Esophagus squamous epithelium (tissue), 5 donors: ENCODE measurements around the gene PHLPP1. TPM values are rescaled to one million over a fixed set of nuclear protein-coding genes. Genes with fewer than 3 reads are reported as not detected.

Experiments
- DNase-seq: peaks from one replicate; lab custom pipeline; 2025; lab: John Stamatoyannopoulos, UW
- H3K27ac ChIP-seq, 4 donors: fragments of 200-600 bp; sonication (generic); one replicate each; pipeline ENCODE4 v1.5.1; 2016 to 2019; ENCODE audit warnings: mild to moderate bottlenecking in 1 of 4
- H3K27me3 ChIP-seq, 4 donors: fragments of 200-600 bp; sonication (generic); 1 replicate in 3 of 4; 2 replicates in 1 of 4; pipeline versions ENCODE4 v1.5.1 to v1.6.0; 2017 to 2021; ENCODE audit warnings: antibody characterized with exemption in 1 of 4
- H3K36me3 ChIP-seq, 3 donors: fragments of 200-600 bp; sonication (generic); one replicate each; pipeline ENCODE4 v1.5.1; 2016 to 2019
- H3K4me1 ChIP-seq, 3 donors: fragments of 200-600 bp; sonication (generic); one replicate each; pipeline ENCODE4 v1.5.1; 2017 to 2019
- H3K4me3 ChIP-seq, 4 donors: fragments of 200-600 bp; sonication (generic); 1 replicate in 3 of 4; 2 replicates in 1 of 4; pipeline ENCODE4 v1.5.1; 2016 to 2019; ENCODE audit warnings: mild to moderate bottlenecking in 2 of 4, moderate library complexity in 1 of 4
- H3K9me3 ChIP-seq, 3 donors: fragments of 200-600 bp; sonication (generic); one replicate each; pipeline ENCODE4 v1.5.1; 2016 to 2019
- POLR2A ChIP-seq, 4 donors: fragments of 450-650 bp; IDR thresholded peaks; one replicate each; pipeline ENCODE4 v1.6.1; 2017; ENCODE audit warnings: antibody characterized with exemption in 4 of 4, mild to moderate bottlenecking in 4 of 4, moderate library complexity in 3 of 4
- WGBS, 2 donors: methylation state at CpG; one replicate each; pipeline ENCODE4 v1.1.5; 2018; 5-methylcytosine and 5-hydroxymethylcytosine counted together
- intact Hi-C: fragments of 100-400 bp; cut with DNase I; formaldehyde crosslinking; loops from one replicate; pipeline ENCODE4 v1.15.0; 2022
- total RNA-seq, 4 donors: library from RNA; depleted of rRNA; stranded (reverse); fragments of >200 nt; gene quantifications; one replicate each; pipeline ENCODE4 v1.1.0, GENCODE V29; 2016
- TF ChIP-seq, protein P1 (sequence below), 6 experiments: fragments of 450-650 bp in 4 of 6; fragments of 200-600 bp in 2 of 6; sonication (generic) in 2 of 6; IDR thresholded peaks; one replicate each; pipeline ENCODE4 v1.5.1; 2016 to 2019; ENCODE audit warnings: antibody characterized with exemption in 6 of 6, mild to moderate bottlenecking in 4 of 6, moderate library complexity in 4 of 6
- donor health status: DM: yes; HTN: yes; CAD: no.

PHLPP1 gene
- total RNA-seq, 4 donors from 2014 or later = 10.1 to 16.6 (median 14.9) TPM

DNA sequence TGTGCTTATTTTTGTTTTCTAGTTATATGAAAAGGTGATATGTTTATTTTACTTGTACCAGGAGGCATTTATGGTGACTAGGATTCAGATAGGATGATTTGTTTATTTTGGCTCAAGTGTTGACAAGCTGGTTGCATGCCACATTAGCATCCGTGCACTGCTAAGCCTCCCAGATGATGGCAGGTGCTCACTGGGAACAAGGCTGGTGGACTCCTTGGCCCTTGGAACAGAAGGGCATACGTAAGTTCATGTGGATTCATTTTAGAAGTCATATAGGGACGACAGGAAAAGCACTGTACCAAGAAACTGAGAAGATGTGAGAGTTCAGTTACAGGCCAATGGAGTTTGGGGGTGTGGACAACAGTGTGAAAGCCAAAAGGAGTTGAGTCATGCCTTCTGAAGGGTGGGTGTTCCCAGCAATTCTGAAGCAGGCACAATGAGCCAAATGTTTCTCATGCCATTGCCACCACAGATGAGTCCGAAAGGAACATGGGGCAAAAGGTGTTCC lies 166.2 kb downstream of the PHLPP1 start:
- Histone ChIP-seq H3K27me3 (no peaks in the 10 kb centered on the region), H3K27ac (peak overlapping the region; percentile 16 to 69 (median 56)), H3K4me1 (peaks cover 4 to 52% (median 11%) of the 10 kb centered on the region in 3 donors), H3K9me3 (no peaks in the 10 kb centered on the region), H3K36me3 (no peaks in the 10 kb centered on the region), H3K4me3 (no peak overlapping the region)
- intact Hi-C loops = no loop called here
- 18 to 29% methylated on average over 4 of the region's 4 CpGs for WGBS, 2 donors
- TF ChIP-seq POLR2A (IDR thresholded peaks at IDR 0.05) = no peak
- TF ChIP-seq, protein P1, sequence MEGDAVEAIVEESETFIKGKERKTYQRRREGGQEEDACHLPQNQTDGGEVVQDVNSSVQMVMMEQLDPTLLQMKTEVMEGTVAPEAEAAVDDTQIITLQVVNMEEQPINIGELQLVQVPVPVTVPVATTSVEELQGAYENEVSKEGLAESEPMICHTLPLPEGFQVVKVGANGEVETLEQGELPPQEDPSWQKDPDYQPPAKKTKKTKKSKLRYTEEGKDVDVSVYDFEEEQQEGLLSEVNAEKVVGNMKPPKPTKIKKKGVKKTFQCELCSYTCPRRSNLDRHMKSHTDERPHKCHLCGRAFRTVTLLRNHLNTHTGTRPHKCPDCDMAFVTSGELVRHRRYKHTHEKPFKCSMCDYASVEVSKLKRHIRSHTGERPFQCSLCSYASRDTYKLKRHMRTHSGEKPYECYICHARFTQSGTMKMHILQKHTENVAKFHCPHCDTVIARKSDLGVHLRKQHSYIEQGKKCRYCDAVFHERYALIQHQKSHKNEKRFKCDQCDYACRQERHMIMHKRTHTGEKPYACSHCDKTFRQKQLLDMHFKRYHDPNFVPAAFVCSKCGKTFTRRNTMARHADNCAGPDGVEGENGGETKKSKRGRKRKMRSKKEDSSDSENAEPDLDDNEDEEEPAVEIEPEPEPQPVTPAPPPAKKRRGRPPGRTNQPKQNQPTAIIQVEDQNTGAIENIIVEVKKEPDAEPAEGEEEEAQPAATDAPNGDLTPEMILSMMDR (IDR thresholded peaks at IDR 0.05) = no peak
- no peak for DNase-seq

DNA sequence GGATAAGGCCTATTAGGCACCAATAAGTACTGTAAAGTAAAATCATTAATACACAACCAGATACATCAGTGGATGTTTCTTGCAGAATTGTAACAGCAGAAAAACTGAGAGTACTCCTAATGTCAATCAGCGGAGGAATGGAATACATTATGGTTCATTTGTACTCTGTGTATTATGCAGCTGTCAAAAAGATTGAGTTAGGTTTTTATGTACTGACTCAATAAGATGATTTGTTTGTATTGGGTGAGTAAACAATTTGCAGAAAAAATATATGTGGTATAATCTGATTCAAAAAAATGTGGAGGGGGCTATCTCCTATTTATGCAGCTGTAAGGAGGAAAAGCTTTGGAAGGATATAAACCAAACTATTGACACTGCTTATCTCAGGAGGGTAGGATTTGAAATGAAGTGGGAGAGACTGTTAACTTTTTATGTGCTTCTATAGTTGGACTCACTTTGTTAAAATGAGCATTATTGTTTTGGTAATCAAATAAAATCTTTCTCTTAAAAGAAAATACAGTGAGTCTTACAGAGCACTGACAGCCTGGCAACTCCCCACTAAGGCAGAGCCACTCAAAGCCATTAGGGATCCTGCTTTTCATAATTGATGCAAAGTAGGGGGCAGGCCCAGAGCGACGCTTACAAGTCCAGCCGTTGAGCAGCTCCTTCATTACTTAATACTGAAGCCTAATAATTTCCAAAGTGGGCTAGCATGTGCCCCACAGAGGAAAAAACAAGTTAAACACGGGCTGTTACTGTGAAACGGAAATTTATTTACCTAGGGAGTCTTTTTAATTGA lies 168.8 kb downstream of the PHLPP1 start:
- H3K4me1 ChIP-seq = peaks cover 4 to 31% (median 5%) of the 10 kb centered on the region in 3 donors
- 77% methylated on average over 6 of the region's 6 CpGs for WGBS, 2 donors
- H3K27me3 ChIP-seq = no peaks in the 10 kb centered on the region
- no peak overlapping the region for H3K4me3 ChIP-seq
- no peaks in the 10 kb centered on the region for H3K9me3 ChIP-seq
- H3K27ac ChIP-seq = no peak overlapping the region
- no peak for DNase-seq
- H3K36me3 ChIP-seq = no peaks in the 10 kb centered on the region
- intact Hi-C loops = no loop called here
- TF ChIP-seq, protein P1 (IDR thresholded peaks at IDR 0.05) = no peak
- TF ChIP-seq POLR2A (IDR thresholded peaks at IDR 0.05) = no peak

DNA sequence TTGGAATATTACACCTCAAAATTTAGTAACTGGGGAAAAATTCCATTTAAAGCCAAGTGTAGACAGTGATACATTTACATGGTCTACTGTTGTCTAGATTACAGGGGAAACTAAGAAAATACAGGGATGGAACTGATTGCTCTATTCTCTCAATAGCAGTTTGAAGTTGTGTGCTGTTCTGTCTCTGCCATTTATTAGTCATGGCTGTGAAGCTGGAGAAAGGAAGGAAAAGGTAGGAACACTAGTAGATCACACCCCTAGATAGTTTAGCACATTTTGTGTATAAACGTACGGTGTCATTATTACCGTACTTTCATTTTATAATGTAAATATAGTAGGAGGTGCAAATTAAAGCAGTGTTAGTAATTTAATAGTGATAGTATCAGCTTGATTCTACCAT lies 170.5 kb downstream of the PHLPP1 start:
- no peak overlapping the region for H3K4me3 ChIP-seq
- no peak for DNase-seq
- H3K36me3 ChIP-seq = no peaks in the 10 kb centered on the region
- no peak for TF ChIP-seq POLR2A (IDR thresholded peaks at IDR 0.05)
- no peaks in the 10 kb centered on the region for H3K9me3 ChIP-seq
- no peak overlapping the region for H3K27ac ChIP-seq
- peaks cover 4 to 29% (median 5%) of the 10 kb centered on the region in 3 donors for H3K4me1 ChIP-seq
- intact Hi-C loops = no loop called here
- no peaks in the 10 kb centered on the region for H3K27me3 ChIP-seq
- WGBS, 2 donors = 86 to 88% methylated on average over 3 of the region's 3 CpGs

DNA sequence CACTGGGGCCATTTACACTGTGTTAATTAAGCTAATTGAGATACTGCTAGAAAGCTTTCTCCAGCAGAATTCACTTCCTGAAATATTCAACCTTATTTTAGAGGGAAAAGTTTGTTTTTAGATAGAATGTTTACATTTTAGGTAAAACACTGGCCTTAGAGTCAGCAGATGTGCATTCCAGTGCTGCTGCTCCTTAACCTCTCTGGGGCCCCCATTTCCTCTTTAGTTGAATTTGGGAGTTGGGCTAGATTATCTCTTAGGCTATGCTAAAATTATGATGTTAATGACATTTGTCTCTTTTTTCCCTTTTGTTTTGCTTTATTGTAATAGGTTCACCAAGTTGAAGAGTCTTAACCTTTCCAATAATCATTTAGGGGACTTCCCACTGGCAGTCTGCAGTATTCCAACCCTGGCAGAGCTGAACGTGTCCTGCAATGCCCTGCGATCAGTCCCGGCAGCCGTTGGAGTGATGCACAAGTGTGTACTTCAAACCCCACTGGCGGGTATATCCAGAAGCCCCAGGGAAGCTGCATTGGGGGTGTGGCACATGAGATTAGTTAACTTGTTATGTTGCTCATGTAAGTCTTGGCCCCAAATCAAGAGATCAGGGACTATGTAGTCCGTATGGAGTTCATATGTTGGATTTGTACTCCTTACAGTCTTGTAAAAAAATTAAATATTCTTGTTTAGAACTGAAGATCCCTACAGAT lies 179.5 kb downstream of the PHLPP1 start:
- no peaks in the 10 kb centered on the region for H3K27me3 ChIP-seq
- intact Hi-C loops = no loop called here
- H3K9me3 ChIP-seq = no peaks in the 10 kb centered on the region
- no peaks in the 10 kb centered on the region for H3K4me1 ChIP-seq
- TF ChIP-seq, protein P1 (IDR thresholded peaks at IDR 0.05) = no peak
- no peak for TF ChIP-seq POLR2A (IDR thresholded peaks at IDR 0.05)
- no peak for DNase-seq
- WGBS, 2 donors = 68 to 71% methylated on average over 6 of the region's 6 CpGs
- peaks cover 0 to 54% (median 0%) of the 10 kb centered on the region in 3 donors for H3K36me3 ChIP-seq
- H3K4me3 ChIP-seq = no peak overlapping the region
- no peak overlapping the region for H3K27ac ChIP-seq

DNA sequence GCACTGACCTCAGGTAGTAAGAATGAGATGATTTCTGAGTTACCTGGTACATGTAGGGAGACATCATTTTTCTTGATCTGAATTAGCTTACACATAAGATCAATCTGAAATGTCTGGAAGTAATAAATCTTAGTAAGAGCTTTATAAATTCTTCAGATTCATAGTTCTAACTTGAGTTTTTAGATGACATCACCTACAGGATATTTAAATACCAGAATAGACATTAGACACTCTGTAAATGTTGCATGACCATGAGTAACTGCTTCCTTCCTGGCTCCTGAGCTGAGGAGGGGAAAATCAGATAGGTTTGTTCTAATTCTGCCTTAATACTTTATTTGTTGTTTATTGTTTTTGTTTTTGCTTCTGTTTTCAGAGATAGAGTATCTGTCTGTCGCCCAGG lies 181.8 kb downstream of the PHLPP1 start:
- DNase-seq = no peak
- TF ChIP-seq POLR2A (IDR thresholded peaks at IDR 0.05) = no peak
- TF ChIP-seq, protein P1 (IDR thresholded peaks at IDR 0.05) = no peak
- Histone ChIP-seq H3K9me3 (no peaks in the 10 kb centered on the region), H3K27ac (no peak overlapping the region), H3K4me3 (no peak overlapping the region), H3K4me1 (no peaks in the 10 kb centered on the region), H3K36me3 (peaks cover 0 to 59% (median 0%) of the 10 kb centered on the region in 3 donors), H3K27me3 (no peaks in the 10 kb centered on the region)
- intact Hi-C loops = no loop called here
- 80 to 94% methylated on average over 1 of the region's 1 CpG for WGBS, 2 donors
